Measurements from ENCODE around the gene PDCD7. TPM values are rescaled to one million over a fixed set of nuclear protein-coding genes. Genes with fewer than 3 reads are reported as not detected.

The PDCD7 gene, protein sequence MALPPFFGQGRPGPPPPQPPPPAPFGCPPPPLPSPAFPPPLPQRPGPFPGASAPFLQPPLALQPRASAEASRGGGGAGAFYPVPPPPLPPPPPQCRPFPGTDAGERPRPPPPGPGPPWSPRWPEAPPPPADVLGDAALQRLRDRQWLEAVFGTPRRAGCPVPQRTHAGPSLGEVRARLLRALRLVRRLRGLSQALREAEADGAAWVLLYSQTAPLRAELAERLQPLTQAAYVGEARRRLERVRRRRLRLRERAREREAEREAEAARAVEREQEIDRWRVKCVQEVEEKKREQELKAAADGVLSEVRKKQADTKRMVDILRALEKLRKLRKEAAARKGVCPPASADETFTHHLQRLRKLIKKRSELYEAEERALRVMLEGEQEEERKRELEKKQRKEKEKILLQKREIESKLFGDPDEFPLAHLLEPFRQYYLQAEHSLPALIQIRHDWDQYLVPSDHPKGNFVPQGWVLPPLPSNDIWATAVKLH
- total RNA-seq (ENCODE audit: low replicate concordance) = 9.5 and 10.5 TPM in 2 replicates

DNA sequence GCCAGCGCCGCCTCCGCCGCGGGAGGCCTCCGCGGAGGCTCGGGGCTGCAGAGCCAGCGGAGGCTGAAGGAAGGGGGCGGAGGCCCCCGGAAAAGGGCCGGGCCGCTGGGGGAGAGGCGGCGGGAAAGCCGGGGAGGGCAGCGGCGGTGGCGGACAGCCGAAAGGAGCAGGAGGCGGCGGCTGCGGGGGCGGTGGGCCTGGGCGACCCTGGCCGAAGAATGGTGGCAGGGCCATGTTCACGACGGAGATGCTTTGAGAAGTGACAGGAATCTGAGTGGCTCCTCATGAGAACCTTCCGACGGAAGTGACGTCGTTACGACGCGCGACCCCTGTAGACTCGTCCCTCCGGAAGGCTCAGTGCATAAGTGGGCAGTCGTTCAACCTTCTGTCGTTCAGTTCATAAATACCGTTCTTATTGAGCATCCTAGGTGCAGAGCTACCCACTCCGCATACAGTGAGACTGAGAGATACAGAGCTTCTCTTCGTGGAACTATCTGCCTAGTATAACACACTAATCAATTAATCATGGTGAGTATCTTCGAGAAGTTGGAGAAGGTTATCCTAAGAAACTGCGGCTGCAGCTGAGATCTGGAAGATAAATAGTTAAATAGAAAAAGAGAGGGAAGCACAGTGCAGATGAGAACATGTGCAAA is at the start of gene PDCD7:
PDCD7 (minus strand) TSS at position 261 of the 653 bp plus-strand sequence; CDS start at position 234, 27 bp downstream.

DNA sequence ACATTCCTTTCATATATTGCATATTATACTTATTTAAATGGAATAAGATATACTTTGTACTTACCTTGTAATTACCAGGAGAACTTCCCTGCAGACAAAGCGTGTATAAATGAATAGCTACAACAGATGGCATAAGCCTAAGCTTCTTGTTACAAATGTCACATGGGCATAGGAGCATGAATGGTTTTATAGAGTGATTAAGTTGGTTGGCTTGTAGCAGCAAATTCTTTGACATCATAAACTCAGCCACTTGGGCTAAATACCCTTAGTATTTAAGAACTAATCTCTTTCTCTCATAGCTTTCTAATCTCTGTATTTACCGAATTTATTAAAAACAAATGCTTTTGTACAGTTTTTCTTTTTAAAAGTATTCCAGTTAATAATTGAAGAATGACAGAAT is 18.5 kb downstream of the PDCD7 start, which contains the start of gene UBAP1L:
UBAP1L (minus strand) TSS at position 115 of the 400 bp plus-strand sequence. CDS start 8,985 bp downstream, outside the sequence.

DNA sequence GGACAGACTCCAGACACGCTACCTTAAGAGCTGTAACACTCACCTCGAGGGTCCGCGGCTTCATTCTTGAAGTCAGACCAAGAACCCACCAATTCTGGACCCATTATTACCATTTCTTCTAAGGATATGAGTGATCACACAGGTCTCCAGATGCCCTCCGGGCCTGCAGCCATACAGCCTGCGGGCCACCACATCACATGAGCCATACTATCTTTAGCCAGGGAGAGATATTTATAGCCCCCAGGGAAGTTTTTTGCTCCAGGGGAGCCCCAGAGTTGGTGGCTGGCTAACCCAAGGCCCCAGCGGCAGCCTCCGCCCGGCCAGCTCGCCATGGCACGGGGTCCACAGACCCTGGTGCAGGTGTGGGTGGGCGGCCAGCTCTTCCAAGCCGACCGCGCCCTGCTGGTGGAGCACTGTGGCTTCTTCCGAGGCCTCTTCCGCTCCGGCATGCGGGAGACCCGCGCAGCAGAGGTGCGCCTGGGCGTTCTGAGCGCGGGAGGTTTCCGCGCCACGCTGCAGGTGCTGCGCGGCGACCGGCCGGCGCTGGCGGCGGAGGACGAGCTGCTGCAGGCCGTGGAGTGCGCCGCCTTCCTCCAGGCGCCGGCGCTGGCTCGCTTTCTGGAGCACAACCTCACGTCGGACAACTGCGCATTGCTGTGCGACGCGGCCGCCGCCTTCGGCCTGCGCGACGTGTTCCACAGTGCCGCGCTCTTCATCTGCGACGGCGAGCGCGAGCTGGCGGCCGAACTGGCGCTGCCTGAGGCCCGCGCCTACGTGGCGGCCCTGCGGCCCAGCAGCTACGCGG is 56.9 kb downstream of the PDCD7 start, which contains the start of gene KBTBD13:
KBTBD13 (plus strand) TSS at position 261 of the 805 bp plus-strand sequence; CDS start at position 331, 70 bp downstream.

DNA sequence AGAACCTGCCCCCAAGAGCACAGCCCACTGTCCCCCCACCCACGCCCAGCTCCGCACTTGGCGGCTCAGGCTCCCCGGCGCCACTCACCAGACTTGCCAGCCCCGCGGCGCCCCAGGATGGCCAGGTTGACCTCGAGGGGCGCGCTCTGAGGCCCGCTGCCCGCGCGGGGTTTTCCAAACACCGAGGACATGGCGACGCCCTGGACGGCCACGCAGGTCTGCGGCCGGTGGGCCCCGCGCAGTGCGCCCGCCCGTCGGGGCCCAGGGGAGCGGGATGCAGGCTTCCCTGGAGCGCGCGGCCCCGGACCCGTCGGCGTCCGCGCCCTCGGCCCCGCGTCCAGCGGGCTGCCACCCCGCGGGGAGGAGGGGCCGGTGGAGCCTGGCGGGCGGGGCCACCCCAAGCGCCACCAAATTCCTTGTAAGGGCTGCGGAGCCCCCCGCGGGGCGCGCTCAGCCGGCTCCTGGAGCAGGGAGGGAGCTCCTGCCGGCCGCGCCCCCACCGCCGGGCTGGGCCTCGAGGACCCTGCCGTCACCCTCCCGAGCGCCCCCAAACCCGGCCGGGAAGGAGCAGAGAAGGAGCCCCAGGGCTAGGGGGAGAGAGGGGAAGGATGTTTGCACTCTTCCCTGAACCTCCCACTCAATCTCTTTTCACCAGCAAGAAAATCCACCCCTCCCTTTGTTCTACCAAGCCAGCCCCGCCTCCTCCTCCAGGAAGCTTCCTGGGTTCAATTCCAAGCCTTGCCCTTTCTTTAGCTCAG is 65.8 kb downstream of the PDCD7 start, which contains the start of gene RASL12:
RASL12 (minus strand) TSS at position 347 of the 758 bp plus-strand sequence; CDS start at position 191, 156 bp downstream.

Other genes with a start within 250 kb of the PDCD7 start
- 3.2 and 15.3 TPM in 2 replicates for gene ANKDD1A, start 221.9 kb downstream of the PDCD7 start, total RNA-seq (ENCODE audit: low replicate concordance)
- 41.0 and 62.0 TPM in 2 replicates for gene SPG21, start 143.9 kb downstream of the PDCD7 start, total RNA-seq (ENCODE audit: low replicate concordance)
- gene MTFMT, start 104.2 kb downstream of the PDCD7 start, total RNA-seq (ENCODE audit: low replicate concordance) = 7.0 and 10.7 TPM in 2 replicates
- not detected in 2 replicates for gene SLC51B, start 88.4 kb downstream of the PDCD7 start, total RNA-seq (ENCODE audit: low replicate concordance)
- 0.30 and 4.1 TPM in 2 replicates for gene RASL12, start 65.8 kb downstream of the PDCD7 start, total RNA-seq (ENCODE audit: low replicate concordance)
- gene KBTBD13, start 57.1 kb downstream of the PDCD7 start, total RNA-seq (ENCODE audit: low replicate concordance) = under 0.01 TPM in 1 of 2 replicates, not detected in the other
- 0.53 and 0.94 TPM in 2 replicates for gene UBAP1L, start 18.6 kb downstream of the PDCD7 start, total RNA-seq (ENCODE audit: low replicate concordance)
- gene CLPX, start 51.5 kb upstream of the PDCD7 start, total RNA-seq (ENCODE audit: low replicate concordance) = 26.7 and 33.0 TPM in 2 replicates
- under 0.01 and 6.0 TPM in 2 replicates for gene CILP, start 77.7 kb upstream of the PDCD7 start, total RNA-seq (ENCODE audit: low replicate concordance)
- 1.5 and 1.7 TPM in 2 replicates for gene PARP16, start 153.1 kb upstream of the PDCD7 start, total RNA-seq (ENCODE audit: low replicate concordance)
- gene RNU5A-1, start 162.2 kb upstream of the PDCD7 start, total RNA-seq (ENCODE audit: low replicate concordance) = not detected in 2 replicates
- not detected in 2 replicates for gene RNU5B-1, start 170.9 kb upstream of the PDCD7 start, total RNA-seq (ENCODE audit: low replicate concordance)
- not detected in 2 replicates for gene IGDCC3, start 244.2 kb upstream of the PDCD7 start, total RNA-seq (ENCODE audit: low replicate concordance)